Lower leg skin (tissue), 4 donors: ENCODE results near the gene ZFAND5. TPM values are rescaled to one million over a fixed set of nuclear protein-coding genes. Genes with fewer than 3 reads are reported as not detected.

Experiments used
- DNase-seq, 2 donors: peaks; one replicate each; pipeline ENCODE4 v3.0.0-alpha.2; 2019; ENCODE audit warnings: low spot score in 2 of 2
- H3K4me3 ChIP-seq: fragments of 200-600 bp; sonication (generic); 2 replicates; pipeline ENCODE4 v1.5.1; 2017; ENCODE audit warnings: mild to moderate bottlenecking, low read depth; ENCODE audit not compliant: poor library complexity, severe bottlenecking
- CTCF ChIP-seq, 3 donors: fragments of 450-650 bp; IDR thresholded peaks; one replicate each; pipeline ENCODE4 v1.5.1; 2016; ENCODE audit warnings: antibody characterized with exemption in 3 of 3, mild to moderate bottlenecking in 3 of 3, moderate library complexity in 2 of 3
- POLR2A ChIP-seq, 2 donors: fragments of 450-650 bp; IDR thresholded peaks; one replicate each; pipeline ENCODE4 v1.6.1; 2016 to 2017; ENCODE audit warnings: antibody characterized with exemption in 2 of 2, mild to moderate bottlenecking in 1 of 2, moderate library complexity in 1 of 2
- WGBS, 2 donors: methylation state at CpG; one replicate each; pipeline ENCODE4 v1.1.5; 2018; 5-methylcytosine and 5-hydroxymethylcytosine counted together
- intact Hi-C: fragments of 100-400 bp; cut with DNase I; formaldehyde crosslinking; loops from one replicate; pipeline ENCODE4 v1.15.0; 2023; ENCODE audit warnings: low total_unique reads
- total RNA-seq, 4 donors: library from RNA; depleted of rRNA; stranded (reverse); fragments of >200 nt; gene quantifications; one replicate each; pipeline ENCODE4 v1.1.0, GENCODE V29; 2016

ZFAND5 gene
- total RNA-seq, 4 donors from 2014 or later: 99.6 to 305 (median 127) TPM

GRCh38 chr9:72371151-72371550 lies 6.1 kb upstream of the ZFAND5 start:
- intact Hi-C loops: no loop called here
- no peak overlapping the region for H3K4me3 ChIP-seq
- DNase-seq: no peak
- TF ChIP-seq CTCF (IDR thresholded peaks at IDR 0.05) (no peak), POLR2A (IDR thresholded peaks at IDR 0.05) (no peak)

- intact Hi-C loops: loop anchor here (5.0 kb wide), 1 partner anchor 227 kb away; no protein-coding TSS in a partner anchor
- peak; percentile 93 to 97 for DNase-seq
- peak overlapping the region; percentile 28 for H3K4me3 ChIP-seq
- TF ChIP-seq CTCF (IDR thresholded peaks at IDR 0.05) (no peak), POLR2A (IDR thresholded peaks at IDR 0.05) (no peak)
- WGBS, 2 donors: 4% methylated on average over 38 of the region's 38 CpGs
These were observed 683 bp upstream of the ZFAND5 start for GRCh38 chr9:72365525-72366256.

GRCh38 chr9:72363908-72364678 lies 915 bp downstream of the ZFAND5 start:
- peak in 1 of 2 donors; percentile 91 for DNase-seq
- H3K4me3 ChIP-seq: peak overlapping the region; percentile 100
- no peak for TF ChIP-seq CTCF (IDR thresholded peaks at IDR 0.05)
- TF ChIP-seq POLR2A (IDR thresholded peaks at IDR 0.05): no peak
- WGBS, 2 donors: 0 to 3% methylated on average over 16 to 33 of the region's 73 CpGs
- intact Hi-C loops: no loop called here

DNA sequence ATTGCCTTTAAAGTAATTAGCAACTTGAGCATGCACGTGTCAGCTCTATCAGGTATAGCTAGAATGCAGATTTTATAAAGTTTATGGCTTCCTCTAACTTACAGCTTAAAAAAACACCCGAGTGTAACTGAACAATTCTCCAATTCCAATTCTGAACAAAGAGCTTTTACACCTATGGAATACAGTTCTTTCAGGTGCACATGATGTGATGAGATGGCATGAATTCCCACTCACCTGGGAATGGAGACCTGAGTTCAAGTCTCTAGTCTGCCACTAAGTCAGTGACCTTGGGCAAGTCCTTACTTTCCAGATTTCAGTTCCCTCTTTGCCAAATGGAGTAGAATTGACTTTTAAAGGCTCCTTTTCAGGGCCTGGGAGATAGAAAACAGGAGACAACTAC lies 1.8 kb downstream of the ZFAND5 start:
- TF ChIP-seq CTCF (IDR thresholded peaks at IDR 0.05): no peak
- TF ChIP-seq POLR2A (IDR thresholded peaks at IDR 0.05): no peak
- WGBS, 2 donors: 2 to 3% methylated on average over 2 of the region's 2 CpGs
- intact Hi-C loops: no loop called here
- peak overlapping the region; percentile 100 for H3K4me3 ChIP-seq
- DNase-seq: no peak

DNA sequence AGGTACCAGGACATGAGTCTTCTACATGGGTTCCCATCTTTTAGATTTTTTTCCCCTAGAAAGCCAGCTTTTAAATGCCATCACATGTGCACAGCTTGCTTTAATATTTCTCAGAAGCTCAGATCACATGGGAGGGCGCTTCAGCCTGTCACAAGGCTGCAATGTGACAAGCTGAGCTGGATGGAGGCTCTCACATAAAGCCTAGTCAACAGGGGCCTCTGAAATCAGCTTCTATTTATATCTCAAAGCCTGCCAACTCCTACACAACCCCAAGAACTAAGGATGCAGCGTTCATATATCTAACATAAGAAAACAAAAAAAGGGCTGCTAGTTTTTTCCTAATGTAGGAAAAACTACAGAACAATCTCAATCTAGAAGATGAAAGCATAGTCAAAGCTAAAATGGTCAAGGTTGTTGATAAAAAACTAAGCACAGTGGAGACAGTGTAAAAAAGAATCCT lies 2.3 kb downstream of the ZFAND5 start:
- peak; percentile 90 to 91 for DNase-seq
- TF ChIP-seq POLR2A (IDR thresholded peaks at IDR 0.05): no peak
- TF ChIP-seq CTCF (IDR thresholded peaks at IDR 0.05): no peak
- 0% methylated on average over 2 of the region's 2 CpGs for WGBS, 2 donors
- H3K4me3 ChIP-seq: peak overlapping the region; percentile 7
- intact Hi-C loops: no loop called here
